HFFc6 (cell line): Measurements from ENCODE around the gene CTBS. TPM values are rescaled to one million over a fixed set of nuclear protein-coding genes. Genes with fewer than 3 reads are reported as not detected.
"Not testable (repeated sequence)": the region's sequence is repeated elsewhere in the genome, so short reads cannot be mapped to it uniquely, and the experiment has no call there.

Experiments
- DNase-seq: peaks from one replicate; pipeline ENCODE4 v3.0.0-alpha.2; 2018
- H3K27ac Mint-ChIP-seq: 2 replicates; pipeline ENCODE4 v1.8.0; 2020; ENCODE audit warnings: mild to moderate bottlenecking, mixed read lengths
- H3K27me3 Mint-ChIP-seq: 2 replicates; pipeline ENCODE4 v1.8.0; 2021; ENCODE audit warnings: mild to moderate bottlenecking, moderate library complexity, mixed read lengths; ENCODE audit not compliant: insufficient read depth
- H3K36me3 Mint-ChIP-seq: 2 replicates; pipeline ENCODE4 v1.8.0; 2021; ENCODE audit warnings: low read depth, mixed read lengths
- H3K4me1 Mint-ChIP-seq: 2 replicates; pipeline ENCODE4 v1.8.0; 2020; ENCODE audit warnings: low read depth, mixed read lengths
- H3K4me3 Mint-ChIP-seq: 2 replicates; pipeline ENCODE4 v1.8.0; 2020; ENCODE audit warnings: mild to moderate bottlenecking, moderate library complexity, mixed read lengths
- H3K9me3 Mint-ChIP-seq: 2 replicates; pipeline ENCODE4 v1.8.0; 2020; ENCODE audit warnings: mild to moderate bottlenecking, mixed read lengths
- total RNA-seq, 6 experiments: library from RNA; stranded (reverse); fragmentation: NEBNext Ultra II Directional; extraction: Animal tissue kit (Norgen Biotek cat#: 25700); gene quantifications; 2 replicates in 1 of 6; 3 replicates in 5 of 6; pipeline ENCODE4 v1.2.3, GENCODE V29; 2021
- TF ChIP-seq, protein P1 (sequence below): fragments of 200-600 bp; sonication (generic); IDR thresholded peaks from 2 replicates; pipeline ENCODE4 v1.5.0; 2021; ENCODE audit warnings: antibody characterized with exemption, mild to moderate bottlenecking

CTBS gene
- total RNA-seq, 6 experiments from 2014 or later: 15.4 to 21.2 (median 17.8) TPM

DNA sequence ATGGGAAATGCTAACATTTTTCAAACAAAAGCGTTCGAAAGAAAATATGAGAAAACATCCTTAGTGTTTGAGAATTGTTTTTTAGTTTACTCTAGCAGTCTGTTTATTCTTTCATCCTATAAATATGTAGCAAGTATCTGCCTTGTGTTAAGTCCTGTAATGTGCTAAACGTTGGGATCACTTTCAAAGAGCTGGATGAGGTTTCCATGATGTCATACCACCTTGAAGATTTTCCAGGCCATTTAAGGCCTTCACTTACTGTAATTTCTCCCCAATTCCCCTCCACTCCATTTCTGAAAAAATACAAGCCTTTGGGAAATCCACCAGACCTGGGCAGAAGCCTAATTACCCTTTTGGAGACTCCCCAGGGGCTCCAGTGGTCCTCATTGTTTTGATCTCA, 24.2 kb upstream of the CTBS start:
- Mint-ChIP-seq H3K36me3 (0 out of 2 replicates have a peak, but pooled peaks cover 7% of the 10 kb centered on the region), H3K9me3 (peaks cover 3% of the 10 kb centered on the region; the same call in 1 of the 2 replicates), H3K27me3 (no peaks in the 10 kb centered on the region; the same call in 1 of the 2 replicates), H3K27ac (peak overlapping the region; percentile 95), H3K4me1 (peaks cover 57% of the 10 kb centered on the region), H3K4me3 (peak overlapping the region; percentile 82)
- TF ChIP-seq, protein P1, sequence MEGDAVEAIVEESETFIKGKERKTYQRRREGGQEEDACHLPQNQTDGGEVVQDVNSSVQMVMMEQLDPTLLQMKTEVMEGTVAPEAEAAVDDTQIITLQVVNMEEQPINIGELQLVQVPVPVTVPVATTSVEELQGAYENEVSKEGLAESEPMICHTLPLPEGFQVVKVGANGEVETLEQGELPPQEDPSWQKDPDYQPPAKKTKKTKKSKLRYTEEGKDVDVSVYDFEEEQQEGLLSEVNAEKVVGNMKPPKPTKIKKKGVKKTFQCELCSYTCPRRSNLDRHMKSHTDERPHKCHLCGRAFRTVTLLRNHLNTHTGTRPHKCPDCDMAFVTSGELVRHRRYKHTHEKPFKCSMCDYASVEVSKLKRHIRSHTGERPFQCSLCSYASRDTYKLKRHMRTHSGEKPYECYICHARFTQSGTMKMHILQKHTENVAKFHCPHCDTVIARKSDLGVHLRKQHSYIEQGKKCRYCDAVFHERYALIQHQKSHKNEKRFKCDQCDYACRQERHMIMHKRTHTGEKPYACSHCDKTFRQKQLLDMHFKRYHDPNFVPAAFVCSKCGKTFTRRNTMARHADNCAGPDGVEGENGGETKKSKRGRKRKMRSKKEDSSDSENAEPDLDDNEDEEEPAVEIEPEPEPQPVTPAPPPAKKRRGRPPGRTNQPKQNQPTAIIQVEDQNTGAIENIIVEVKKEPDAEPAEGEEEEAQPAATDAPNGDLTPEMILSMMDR: no peak
- no peak for DNase-seq

DNA sequence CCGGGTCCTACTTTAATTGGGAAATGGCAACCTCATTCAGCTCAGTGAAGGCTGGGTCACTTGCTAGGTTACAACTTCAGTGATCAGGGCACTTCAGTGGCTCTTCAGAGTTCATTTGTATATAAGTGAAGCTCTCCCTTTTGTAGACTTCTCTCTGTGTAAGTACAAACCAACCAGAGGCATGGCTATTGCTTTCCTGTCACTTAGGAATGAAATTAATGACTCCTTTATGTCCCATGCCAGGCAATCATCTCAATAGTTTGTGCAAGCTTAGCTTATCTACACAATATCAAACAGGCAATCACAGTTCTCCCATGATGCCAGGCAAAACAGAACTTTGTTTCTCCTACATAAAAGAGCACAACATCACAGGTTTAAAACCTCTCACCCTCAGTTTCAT, 22.8 kb upstream of the CTBS start:
- H3K36me3 Mint-ChIP-seq: 0 out of 2 replicates have a peak, but pooled peaks cover 7% of the 10 kb centered on the region

DNA sequence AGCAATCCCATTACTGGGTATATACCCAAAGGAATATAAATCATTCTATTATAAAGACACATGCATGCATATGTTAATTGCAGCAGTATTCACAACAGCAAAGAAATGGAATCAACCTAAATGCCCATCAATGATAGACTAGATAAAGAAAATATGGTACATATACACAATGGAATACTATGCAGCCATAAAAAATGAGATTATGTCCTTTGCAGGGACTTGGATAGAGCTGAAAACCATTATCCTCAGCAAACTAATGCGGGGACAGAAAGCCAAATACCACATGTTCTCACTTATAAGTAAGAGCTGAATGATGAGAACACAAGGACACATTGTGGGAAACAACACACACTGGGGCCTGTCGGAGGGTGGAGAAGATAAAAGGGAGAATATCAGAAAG, 20.7 kb upstream of the CTBS start:
- not testable (repeated sequence) for H3K9me3 Mint-ChIP-seq, H3K4me3 Mint-ChIP-seq, H3K27me3 Mint-ChIP-seq, DNase-seq, H3K36me3 Mint-ChIP-seq, H3K27ac Mint-ChIP-seq
- peaks cover 30% of the 10 kb centered on the region for H3K4me1 Mint-ChIP-seq

More for the DNA sequence above, 22.8 kb upstream of the CTBS start:
- Mint-ChIP-seq H3K27me3 (no peaks in the 10 kb centered on the region; the same call in 1 of the 2 replicates), H3K27ac (no peak overlapping the region), H3K4me3 (no peak overlapping the region), H3K4me1 (peaks cover 43% of the 10 kb centered on the region), H3K9me3 (peaks cover 4% of the 10 kb centered on the region; the same call in 1 of the 2 replicates)
- TF ChIP-seq, protein P1: no peak
- no peak for DNase-seq

DNA sequence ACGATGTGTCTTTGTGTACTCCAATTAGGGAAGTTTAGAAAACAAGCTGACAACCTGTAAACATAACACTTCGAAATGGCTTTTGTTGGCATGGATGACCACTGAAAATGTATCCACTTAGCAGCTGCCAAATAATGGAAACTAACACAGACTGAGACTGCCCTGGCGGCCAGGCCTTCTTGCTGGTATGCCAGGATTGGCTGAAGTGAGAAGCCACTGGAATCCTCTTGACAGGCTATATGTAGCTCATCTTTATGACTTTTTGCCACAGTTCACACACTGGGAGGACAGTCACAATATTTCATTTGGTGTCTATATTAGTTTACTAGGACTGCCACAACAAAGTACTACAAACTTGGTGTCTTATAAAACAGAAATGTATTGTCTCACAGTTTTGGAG, 12.9 kb upstream of the CTBS start:
- no peak overlapping the region for H3K4me3 Mint-ChIP-seq
- H3K9me3 Mint-ChIP-seq: no peaks in the 10 kb centered on the region
- DNase-seq: no peak
- no peak overlapping the region for H3K27ac Mint-ChIP-seq
- H3K36me3 Mint-ChIP-seq: no peaks in the 10 kb centered on the region; the same call in 1 of the 2 replicates
- TF ChIP-seq, protein P1: no peak
- H3K4me1 Mint-ChIP-seq: peaks cover 9% of the 10 kb centered on the region
- H3K27me3 Mint-ChIP-seq: no peaks in the 10 kb centered on the region

DNA sequence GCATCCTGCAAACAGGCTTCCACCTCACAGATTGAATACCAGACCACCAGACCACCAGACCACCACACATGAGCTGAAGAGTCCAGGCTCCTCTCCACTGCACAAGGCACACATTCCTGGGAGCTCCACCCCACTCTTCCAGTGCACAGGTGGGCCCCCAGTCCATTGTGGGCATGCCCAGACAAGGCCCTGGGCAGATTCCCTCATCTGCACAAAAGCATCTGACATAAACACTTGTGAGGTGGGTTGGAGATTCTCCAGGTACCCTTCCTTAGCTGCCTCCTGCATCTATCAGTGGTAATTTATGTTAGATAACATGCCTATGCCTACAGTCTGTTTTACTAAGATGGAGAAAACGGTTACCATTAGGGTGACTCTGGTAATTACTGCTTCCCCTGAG, 11.6 kb upstream of the CTBS start:
- H3K27ac Mint-ChIP-seq: no peak overlapping the region

DNA sequence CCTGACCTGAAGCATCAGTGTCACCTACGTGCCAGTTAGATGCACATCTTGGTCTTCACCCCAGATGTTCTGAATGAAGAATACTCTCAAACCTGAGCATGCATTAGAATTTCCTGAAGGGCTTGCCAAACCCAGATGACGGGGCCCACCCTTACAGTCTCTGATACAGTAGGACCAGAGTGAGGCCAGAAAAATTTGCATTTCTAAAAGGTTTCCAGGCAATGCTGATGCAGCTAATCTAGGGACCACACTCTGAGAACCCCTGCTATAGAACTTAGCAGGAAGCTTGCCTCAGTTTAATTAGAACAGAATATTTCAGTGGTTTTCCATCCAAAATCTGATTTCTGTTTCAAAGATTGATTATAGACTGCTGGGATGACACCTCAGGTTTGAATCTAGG, 9.9 kb upstream of the CTBS start:
- TF ChIP-seq, protein P1: no peak
- Mint-ChIP-seq H3K4me1 (peaks cover 9% of the 10 kb centered on the region), H3K4me3 (no peak overlapping the region), H3K36me3 (no peaks in the 10 kb centered on the region; the same call in 1 of the 2 replicates), H3K27ac (no peak overlapping the region), H3K27me3 (no peaks in the 10 kb centered on the region), H3K9me3 (no peaks in the 10 kb centered on the region)
- DNase-seq: no peak

More for the DNA sequence above, 11.6 kb upstream of the CTBS start:
- H3K4me1 Mint-ChIP-seq: peaks cover 9% of the 10 kb centered on the region
- no peak overlapping the region for H3K4me3 Mint-ChIP-seq
- no peaks in the 10 kb centered on the region for H3K27me3 Mint-ChIP-seq
- TF ChIP-seq, protein P1: no peak
- H3K9me3 Mint-ChIP-seq: no peaks in the 10 kb centered on the region
- no peak for DNase-seq
- no peaks in the 10 kb centered on the region; the same call in 1 of the 2 replicates for H3K36me3 Mint-ChIP-seq
